Prostate gland (tissue), 2 donors: ENCODE measurements around the gene CHST11.

Source experiments
- POLR2A ChIP-seq: fragments of 450-650 bp; IDR thresholded peaks from one replicate; pipeline ENCODE4 v1.6.1; 2016; ENCODE audit warnings: antibody characterized with exemption, mild to moderate bottlenecking
- POLR2AphosphoS5 ChIP-seq: sonication (generic); formaldehyde crosslinking; IDR thresholded peaks from one replicate; pipeline ENCODE4 v1.6.1; 2017; ENCODE audit warnings: antibody characterized with exemption
- TF ChIP-seq, protein P1 (sequence below), 4 experiments: fragments of 200-600 bp in 2 of 4; fragments of 450-650 bp in 2 of 4; sonication (generic) in 2 of 4; IDR thresholded peaks; 1 replicate in 3 of 4; 2 replicates in 1 of 4; pipeline ENCODE4 v1.5.1; 2016 to 2019; ENCODE audit warnings: antibody characterized with exemption in 4 of 4, mild to moderate bottlenecking in 2 of 4, moderate library complexity in 2 of 4

GRCh38 chr12:104643819-104644669 is 187.3 kb downstream of the CHST11 start:
- TF ChIP-seq, protein P1, sequence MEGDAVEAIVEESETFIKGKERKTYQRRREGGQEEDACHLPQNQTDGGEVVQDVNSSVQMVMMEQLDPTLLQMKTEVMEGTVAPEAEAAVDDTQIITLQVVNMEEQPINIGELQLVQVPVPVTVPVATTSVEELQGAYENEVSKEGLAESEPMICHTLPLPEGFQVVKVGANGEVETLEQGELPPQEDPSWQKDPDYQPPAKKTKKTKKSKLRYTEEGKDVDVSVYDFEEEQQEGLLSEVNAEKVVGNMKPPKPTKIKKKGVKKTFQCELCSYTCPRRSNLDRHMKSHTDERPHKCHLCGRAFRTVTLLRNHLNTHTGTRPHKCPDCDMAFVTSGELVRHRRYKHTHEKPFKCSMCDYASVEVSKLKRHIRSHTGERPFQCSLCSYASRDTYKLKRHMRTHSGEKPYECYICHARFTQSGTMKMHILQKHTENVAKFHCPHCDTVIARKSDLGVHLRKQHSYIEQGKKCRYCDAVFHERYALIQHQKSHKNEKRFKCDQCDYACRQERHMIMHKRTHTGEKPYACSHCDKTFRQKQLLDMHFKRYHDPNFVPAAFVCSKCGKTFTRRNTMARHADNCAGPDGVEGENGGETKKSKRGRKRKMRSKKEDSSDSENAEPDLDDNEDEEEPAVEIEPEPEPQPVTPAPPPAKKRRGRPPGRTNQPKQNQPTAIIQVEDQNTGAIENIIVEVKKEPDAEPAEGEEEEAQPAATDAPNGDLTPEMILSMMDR (IDR thresholded peaks at IDR 0.05), result no peak
- TF ChIP-seq POLR2AphosphoS5 (no peak), POLR2A (no peak)
